GM21447 (cell line): ENCODE measurements around the gene AGPAT3.

Experiments
- ATAC-seq: cut with Tn5 transposase; IDR thresholded peaks from one replicate; pipeline ENCODE4 v1.9.1; 2021; ENCODE audit not compliant: unreplicated experiment

Gene AGPAT3

DNA sequence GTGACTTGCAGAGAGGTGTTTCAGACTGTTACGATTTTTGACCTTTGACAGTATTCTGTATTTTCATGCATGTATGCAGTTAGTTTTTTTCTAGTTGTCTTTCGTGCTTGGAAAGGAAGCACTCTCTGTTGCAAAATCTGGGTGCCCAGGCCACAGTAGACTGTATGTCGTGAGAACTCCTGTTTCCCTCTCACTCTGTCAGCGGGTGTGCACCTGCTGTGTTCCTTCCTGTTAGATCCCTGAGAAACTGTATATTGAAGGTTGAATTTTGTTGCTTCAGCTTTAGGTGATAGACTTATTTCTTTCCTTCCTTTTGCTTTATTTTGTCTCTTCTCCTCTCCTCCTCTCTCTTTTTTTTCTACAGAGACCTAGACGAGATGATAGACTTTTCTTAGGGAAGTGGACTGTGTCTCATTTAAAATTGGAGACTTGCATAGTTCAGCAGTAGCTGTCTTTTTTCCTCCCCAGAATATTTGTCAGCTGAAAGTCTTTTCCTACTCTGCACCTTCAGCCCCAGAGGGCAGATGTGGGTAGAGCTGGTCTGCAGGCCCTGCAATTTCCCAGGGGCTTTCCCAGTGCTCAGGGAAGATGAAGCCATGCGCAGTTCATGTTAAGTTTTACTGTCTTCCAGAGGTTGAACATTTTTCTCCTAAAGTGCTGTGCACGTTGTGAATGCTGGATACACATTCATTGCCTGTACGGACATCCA is 148.5 kb downstream of the AGPAT3 start:
- ATAC-seq: no peak

DNA sequence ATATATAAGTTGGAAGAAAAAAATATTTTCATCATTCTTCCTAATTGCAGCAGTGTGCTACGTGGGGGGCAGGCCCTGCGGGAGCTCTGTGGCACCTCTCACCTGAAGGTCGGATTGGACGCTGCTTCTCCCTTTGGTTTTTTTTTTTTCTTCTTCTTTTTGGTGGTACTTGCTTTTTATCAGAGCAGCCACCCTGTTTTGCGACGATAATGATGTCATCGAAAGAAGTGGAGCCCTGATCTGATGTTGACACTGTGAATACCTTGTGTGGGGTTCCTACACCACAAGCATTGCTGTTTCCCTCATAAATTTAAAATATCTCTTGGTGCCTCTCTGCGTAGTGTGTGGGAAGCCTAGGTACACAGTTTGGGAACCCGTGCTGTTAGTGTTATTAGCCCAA is 152.6 kb downstream of the AGPAT3 start:
- no peak for ATAC-seq

DNA sequence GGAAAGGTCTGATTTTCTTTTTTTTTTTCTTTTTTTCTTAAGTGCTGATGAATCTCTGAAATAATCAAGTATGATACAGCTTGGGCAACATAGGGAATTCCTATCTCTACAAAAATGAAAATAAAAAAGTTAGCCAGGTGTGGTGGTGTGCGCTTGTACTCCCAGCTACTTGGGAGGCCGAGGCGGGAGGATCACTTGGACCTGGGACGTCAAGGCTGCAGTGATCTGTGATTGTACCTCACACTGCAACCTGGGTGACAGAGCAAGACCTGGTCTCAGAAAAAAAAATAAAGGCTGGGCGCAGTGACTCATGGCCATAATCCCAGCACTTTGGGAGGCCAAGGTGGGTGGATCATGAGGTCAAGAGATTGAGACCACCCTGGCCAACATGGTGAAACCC is 153.1 kb downstream of the AGPAT3 start:
- ATAC-seq: no peak

DNA sequence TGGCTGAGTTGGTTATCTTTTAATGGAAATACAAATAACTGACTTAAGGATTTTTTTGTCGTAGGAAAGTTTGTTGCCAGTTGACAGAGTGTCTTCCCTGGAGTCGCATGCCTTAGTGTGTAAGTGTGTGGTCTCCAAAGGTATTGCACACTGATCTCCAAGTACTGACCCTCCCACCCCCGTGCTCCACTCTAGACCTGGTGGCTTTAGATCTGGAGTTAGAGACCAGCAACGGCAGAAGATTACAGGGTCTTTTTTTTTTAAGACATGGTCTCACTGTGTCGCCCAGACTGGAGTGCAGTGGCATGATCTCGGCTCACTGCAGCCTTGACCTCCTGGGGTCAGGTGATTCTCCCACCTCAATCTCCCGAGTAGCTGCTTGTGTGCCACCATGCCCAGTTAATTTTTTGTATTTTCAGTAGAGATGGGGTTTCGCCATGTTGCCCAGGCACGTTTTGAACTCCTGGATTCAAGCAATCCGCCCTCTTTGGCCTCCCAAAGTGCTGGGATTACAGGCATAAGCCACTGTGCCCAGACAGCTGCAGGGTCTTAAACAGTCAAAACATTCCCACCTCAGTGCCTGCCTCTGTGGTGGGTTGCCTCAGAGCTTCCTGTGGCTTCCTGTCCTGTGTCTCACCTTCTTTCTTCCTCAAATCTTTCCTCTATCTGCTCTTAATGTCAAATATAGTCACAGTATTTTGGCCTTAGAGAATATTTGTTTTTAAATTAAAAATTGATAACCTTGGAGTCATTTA is 154.0 kb downstream of the AGPAT3 start:
- ATAC-seq: no peak

DNA sequence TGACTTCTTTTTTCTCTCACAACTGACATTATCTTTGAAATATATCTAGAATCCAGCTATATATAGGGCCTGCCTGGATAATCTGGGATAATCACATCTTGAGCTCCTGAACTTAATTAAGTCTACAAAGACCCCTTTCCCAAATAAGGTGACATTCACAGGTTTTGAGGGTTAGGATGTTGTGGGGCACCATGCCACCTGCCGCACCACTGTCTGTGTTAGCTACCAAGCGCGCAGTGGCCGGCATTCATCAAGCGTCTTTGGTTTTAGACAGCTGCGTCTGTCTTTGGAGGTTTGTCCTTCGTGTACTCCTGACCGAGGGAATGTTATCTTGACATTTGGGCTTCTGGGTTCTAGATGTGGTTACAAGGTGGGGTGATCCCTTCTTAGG is 154.5 kb downstream of the AGPAT3 start:
- no peak for ATAC-seq

DNA sequence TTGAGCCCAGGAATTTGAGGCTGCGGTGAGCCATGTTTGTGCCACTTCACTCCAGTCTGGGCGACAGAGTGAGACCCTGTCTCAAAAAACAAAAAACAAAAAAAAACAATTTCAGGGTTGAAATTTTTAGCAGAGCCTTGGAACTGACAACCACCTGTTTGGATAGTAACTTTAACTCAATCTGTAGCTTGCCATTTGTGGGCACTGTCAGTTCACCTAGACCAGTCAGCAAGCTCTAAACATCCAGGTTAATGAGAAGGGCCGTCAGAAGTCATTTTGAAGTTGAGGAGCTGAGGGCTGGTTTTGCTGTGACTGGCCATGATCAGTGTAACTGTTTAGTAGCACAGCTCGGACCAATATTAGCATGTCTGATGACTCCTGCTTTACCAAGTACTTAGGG is 155.5 kb downstream of the AGPAT3 start:
- ATAC-seq: no peak

DNA sequence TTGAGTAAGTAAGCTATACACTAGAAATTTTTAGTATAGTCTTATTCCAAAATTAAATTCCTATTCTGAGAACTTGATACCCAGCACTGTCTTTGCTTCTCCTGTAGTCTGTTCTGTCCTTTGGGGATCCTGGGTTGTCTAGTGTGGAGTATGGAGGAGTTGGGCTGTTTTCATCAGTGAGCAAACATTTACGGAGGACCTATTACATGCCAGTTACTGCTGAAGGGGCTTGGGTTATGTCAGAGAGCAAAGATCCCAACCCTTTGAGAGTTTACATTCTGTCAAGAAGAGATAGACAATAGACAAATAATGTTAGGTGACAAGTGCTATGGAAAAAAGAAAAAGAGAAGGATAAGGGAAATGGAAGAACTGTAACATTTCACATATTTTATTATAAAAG is 156.0 kb downstream of the AGPAT3 start:
- no peak for ATAC-seq

DNA sequence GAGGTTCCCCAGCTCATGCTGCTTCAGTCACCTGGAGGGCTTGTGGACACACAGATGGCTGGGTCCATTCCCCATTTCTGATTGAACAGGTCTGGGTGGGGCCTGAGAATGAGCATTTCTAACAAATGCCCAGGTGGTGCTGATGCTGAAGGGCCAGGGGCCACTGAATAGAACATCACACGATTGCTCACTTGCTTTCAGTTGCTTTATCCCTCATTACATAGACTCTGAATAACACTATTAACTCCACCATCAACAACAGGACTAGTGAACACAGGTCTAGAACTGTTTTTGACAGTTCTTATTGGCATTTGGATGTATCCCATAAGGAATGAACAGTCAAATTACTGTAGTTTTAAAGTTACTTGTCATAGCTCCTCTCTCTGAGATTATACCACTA is 159.2 kb downstream of the AGPAT3 start:
- ATAC-seq: no peak

DNA sequence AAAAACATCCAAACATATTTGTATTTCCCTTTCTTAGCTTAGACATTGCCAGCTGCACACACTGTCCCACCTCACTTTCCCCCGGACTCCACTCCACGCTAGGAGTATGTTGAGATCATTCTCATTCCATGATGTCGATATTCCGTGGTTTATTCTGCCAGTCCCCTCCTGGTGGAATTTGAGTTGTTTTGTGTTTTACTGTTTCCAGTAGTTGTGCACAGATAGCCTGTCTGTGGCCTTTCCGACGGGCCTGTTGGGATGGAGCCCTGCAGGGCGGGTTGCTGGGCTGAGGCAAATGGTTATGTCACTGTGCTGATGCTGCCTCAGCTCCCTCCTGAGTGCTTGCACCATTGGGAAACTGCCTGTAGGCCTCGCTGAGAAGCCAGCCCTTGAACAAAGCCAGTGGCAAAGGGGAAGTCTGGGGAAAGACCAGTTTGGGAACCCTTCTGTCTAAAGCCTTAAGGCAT is 159.9 kb downstream of the AGPAT3 start:
- no peak for ATAC-seq

DNA sequence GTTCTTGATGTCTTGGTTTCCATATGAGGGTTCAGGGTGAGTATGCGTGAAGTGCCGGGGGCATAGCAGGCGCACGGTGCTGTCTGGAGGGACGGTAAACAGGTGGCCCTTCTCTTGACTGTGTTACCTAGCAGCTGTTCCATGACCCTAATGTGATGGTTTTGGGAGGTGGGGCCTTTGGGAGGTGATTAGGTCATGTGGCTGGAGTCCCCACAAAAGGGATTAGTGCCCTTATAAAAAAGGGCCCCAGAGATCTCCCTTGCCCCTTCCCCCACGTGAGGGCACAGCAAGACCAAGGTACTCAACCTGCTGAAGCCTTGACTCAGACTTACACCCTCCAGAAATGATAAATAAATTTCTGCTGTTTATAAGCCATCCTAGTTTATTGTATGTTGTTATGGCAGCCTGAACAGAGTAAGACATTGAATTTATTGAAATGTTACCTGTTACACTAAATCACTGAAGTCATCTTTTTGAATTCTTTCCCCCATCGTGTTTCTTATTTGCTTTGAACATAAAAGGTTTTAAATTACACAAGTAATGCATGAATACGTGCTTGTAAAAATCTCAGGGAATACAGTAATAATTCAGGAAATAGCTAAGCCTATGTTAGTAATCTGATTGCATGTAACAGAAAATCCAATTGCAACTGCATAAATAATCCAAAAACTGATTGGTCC is 162.7 kb downstream of the AGPAT3 start:
- ATAC-seq: no peak

DNA sequence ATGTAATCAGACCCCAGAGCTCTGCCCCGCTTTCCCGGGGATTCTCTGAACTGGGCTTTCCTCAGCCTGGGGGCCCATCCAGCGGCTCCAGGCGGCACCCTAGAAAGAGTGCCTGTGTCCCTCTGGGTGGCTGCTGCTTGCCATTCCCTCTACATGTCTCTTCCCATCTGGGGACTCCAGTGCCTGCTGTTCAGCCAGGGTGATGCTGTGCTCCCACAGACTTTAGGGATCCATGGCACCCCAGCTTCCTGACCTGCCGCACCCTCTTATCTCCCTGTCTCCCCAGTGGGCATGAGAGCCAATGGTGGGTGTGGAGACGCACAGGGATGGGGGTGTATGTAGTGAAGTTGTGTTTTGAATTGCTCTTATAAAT is 163.2 kb downstream of the AGPAT3 start:
- ATAC-seq: no peak

DNA sequence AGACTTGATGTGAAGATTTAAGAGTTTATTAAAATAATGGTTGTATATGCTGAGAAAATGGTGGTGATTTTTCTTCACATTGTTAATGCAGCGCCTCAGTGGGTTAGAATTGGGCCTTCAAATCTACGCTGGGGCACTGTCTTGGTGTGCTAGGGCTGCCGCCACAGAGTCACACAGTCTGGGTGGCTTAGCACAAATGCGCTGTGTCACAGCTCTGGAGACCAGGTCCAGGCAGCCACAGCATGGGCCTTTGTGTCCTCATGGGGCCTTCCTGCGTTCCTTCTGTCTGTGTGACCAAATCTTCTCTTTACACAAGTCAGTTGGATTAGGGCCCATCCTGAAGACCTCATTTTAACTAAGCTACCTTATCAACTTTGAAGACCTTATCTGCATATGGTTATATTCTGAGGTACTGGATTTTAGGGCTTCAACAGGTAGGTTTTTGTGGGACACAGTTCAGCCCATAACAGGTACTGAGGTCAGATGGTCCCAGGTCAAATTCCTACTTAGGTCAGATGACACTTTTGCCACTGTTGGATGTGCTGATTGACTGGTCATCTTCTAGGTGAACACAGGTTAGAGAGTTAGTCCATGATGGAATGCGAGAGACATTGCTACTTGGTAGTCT is 164.6 kb downstream of the AGPAT3 start:
- no peak for ATAC-seq

DNA sequence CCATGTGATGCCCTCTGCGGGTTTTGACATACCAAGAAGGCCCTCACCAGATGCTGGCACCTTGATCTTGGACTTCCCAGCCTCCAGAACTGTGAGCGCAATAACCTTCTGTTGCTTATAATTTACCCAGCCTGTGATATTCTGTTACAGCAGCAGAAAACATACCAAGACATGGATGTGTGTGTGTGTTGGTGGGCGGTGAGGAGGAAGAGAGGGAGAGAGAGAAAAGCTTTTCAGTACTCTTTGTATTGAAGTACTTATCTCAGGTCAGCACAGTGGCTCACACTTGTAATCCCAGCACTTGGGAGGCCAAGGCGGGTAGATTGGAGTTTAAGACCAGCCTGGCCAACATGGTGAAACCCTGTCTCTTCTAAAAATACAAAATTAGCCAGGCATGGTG is 170.2 kb downstream of the AGPAT3 start:
- no peak for ATAC-seq
